Measurements from ENCODE around the gene UBL7. TPM values are rescaled to one million over a fixed set of nuclear protein-coding genes. Genes with fewer than 3 reads are reported as not detected.

UBL7 gene
- total RNA-seq, 1 donor from 2014 or later, result 40.2 TPM

- no peaks in the 10 kb centered on the region for H3K27me3 ChIP-seq (ENCODE audit: low read depth)
- no peak for ATAC-seq
- H3K27ac ChIP-seq, result no peak overlapping the region
- no peak for TF ChIP-seq CTCF (IDR thresholded peaks at IDR 0.05)
- H3K36me3 ChIP-seq, result peaks cover 17% of the 10 kb centered on the region
- intact Hi-C loops (cut with DNase I), result no loop called here
- DNase-seq, result no peak
- no peaks in the 10 kb centered on the region for H3K4me1 ChIP-seq
- no peaks in the 10 kb centered on the region for H3K9me3 ChIP-seq
- no peak overlapping the region for H3K4me3 ChIP-seq
These were observed 19.6 kb downstream of the UBL7 start for GRCh38 chr15:74441248-74441941.

- intact Hi-C loops (cut with DNase I), result loop anchor here (5.0 kb wide), 1 partner anchor 57 kb away; no protein-coding TSS in a partner anchor
- DNase-seq (peak; percentile 78), ATAC-seq (peak; percentile 73 to 79)
- Histone ChIP-seq H3K27me3 (ENCODE audit: low read depth) (no peaks in the 10 kb centered on the region), H3K36me3 (no peaks in the 10 kb centered on the region), H3K4me1 (peaks cover 10% of the 10 kb centered on the region), H3K9me3 (no peaks in the 10 kb centered on the region), H3K4me3 (no peak overlapping the region), H3K27ac (no peak overlapping the region)
- TF ChIP-seq CTCF (IDR thresholded peaks at IDR 0.05), result peak; percentile 89
These were observed 22.1 kb downstream of the UBL7 start for GRCh38 chr15:74438721-74439316.

GRCh38 chr15:74438206-74438605 lies 22.8 kb downstream of the UBL7 start:
- no peak for ATAC-seq
- Histone ChIP-seq H3K27ac (no peak overlapping the region), H3K4me3 (no peak overlapping the region), H3K9me3 (no peaks in the 10 kb centered on the region), H3K27me3 (ENCODE audit: low read depth) (peaks cover under 1% of the 10 kb centered on the region), H3K36me3 (no peaks in the 10 kb centered on the region), H3K4me1 (peaks cover 10% of the 10 kb centered on the region)
- intact Hi-C loops (cut with DNase I), result loop anchor here (5.0 kb wide), 1 partner anchor 56 kb away; no protein-coding TSS in a partner anchor
- no peak for DNase-seq
- no peak for TF ChIP-seq CTCF (IDR thresholded peaks at IDR 0.05)

GRCh38 chr15:74434263-74435136 lies 26.5 kb downstream of the UBL7 start:
- H3K4me3 ChIP-seq, result peak overlapping the region; percentile 87
- H3K27ac ChIP-seq, result peak overlapping the region; percentile 76
- no peaks in the 10 kb centered on the region for H3K9me3 ChIP-seq
- H3K27me3 ChIP-seq (ENCODE audit: low read depth), result peaks cover 12% of the 10 kb centered on the region
- DNase-seq, result peak; percentile 46
- no peaks in the 10 kb centered on the region for H3K36me3 ChIP-seq
- TF ChIP-seq CTCF (IDR thresholded peaks at IDR 0.05), result no peak
- peak in 1 of 2 donors; percentile 3 for ATAC-seq
- H3K4me1 ChIP-seq, result peaks cover 20% of the 10 kb centered on the region
- intact Hi-C loops (cut with DNase I), result loop anchor here (5.0 kb wide), 1 partner anchor 52 kb away; no protein-coding TSS in a partner anchor

- Histone ChIP-seq H3K4me1 (peaks cover 26% of the 10 kb centered on the region), H3K4me3 (peak within 1 kb of the TSS; percentile 87), H3K36me3 (no peaks in the 10 kb centered on the region), H3K9me3 (no peaks in the 10 kb centered on the region), H3K27me3 (ENCODE audit: low read depth) (peaks cover 12% of the 10 kb centered on the region), H3K27ac (peak within 1 kb of the TSS; percentile 76)
- ATAC-seq, result peak; percentile 91 to 95
- DNase-seq, result peak; percentile 89
- no peak for TF ChIP-seq CTCF (IDR thresholded peaks at IDR 0.05)
- intact Hi-C loops (cut with DNase I), result no loop called here
These were observed 27.2 kb downstream of the UBL7 start, which contains the start of gene SEMA7A for GRCh38 chr15:74433592-74434262. Gene SEMA7A (minus strand): TSS chr15:74433958. CDS start chr15:74433918, 40 bp downstream.

Data from lower lobe of right lung (tissue), 2 donors.